Gastroesophageal sphincter (tissue), 4 donors: ENCODE data around the gene RAB11FIP5. TPM values are rescaled to one million over a fixed set of nuclear protein-coding genes. Genes with fewer than 3 reads are reported as not detected.

Source experiments
- ATAC-seq: fragments of 150-250 bp; one replicate; pipeline ENCODE4 v1.9.1; 2016; ENCODE audit warnings: mild to moderate bottlenecking, moderate library complexity
- H3K27ac ChIP-seq, 4 donors: fragments of 200-600 bp; sonication (generic) in 3 of 4; 1 replicate in 3 of 4; 2 replicates in 1 of 4; pipeline ENCODE4 v1.5.1; 2016 to 2019
- H3K27me3 ChIP-seq: fragments of 200-600 bp; sonication (generic); one replicate; pipeline ENCODE4 v1.5.1; 2019
- H3K36me3 ChIP-seq, 2 donors: fragments of 200-600 bp; sonication (generic); one replicate each; pipeline ENCODE4 v1.5.1; 2019; ENCODE audit warnings: control low read depth in 1 of 2
- H3K4me1 ChIP-seq, 3 donors: fragments of 200-600 bp; sonication (generic); 1 replicate in 2 of 3; 2 replicates in 1 of 3; pipeline ENCODE4 v1.5.1; 2016 to 2019; ENCODE audit warnings: control low read depth in 2 of 3
- H3K4me3 ChIP-seq, 2 donors: fragments of 200-600 bp; sonication (generic); one replicate each; pipeline ENCODE4 v1.5.1; 2019; ENCODE audit warnings: mild to moderate bottlenecking in 1 of 2, moderate library complexity in 1 of 2
- H3K9me3 ChIP-seq, 3 donors: fragments of 200-600 bp; sonication (generic); one replicate each; pipeline ENCODE4 v1.5.1; 2017 to 2019; ENCODE audit warnings: control low read depth in 2 of 3
- CTCF ChIP-seq, 4 experiments: fragments of 200-600 bp in 2 of 4; fragments of 450-650 bp in 2 of 4; sonication (generic) in 1 of 4; IDR thresholded peaks; one replicate each; pipeline ENCODE4 v1.5.1; 2017 to 2019; ENCODE audit warnings: antibody characterized with exemption in 4 of 4, mild to moderate bottlenecking in 2 of 4, moderate library complexity in 2 of 4
- EP300 ChIP-seq: sonication (generic); formaldehyde crosslinking; IDR thresholded peaks from one replicate; pipeline ENCODE4 v1.6.1; 2017; ENCODE audit warnings: antibody characterized with exemption, mild to moderate bottlenecking
- POLR2A ChIP-seq, 2 donors: fragments of 450-650 bp; IDR thresholded peaks; one replicate each; pipeline ENCODE4 v1.6.1; 2017; ENCODE audit warnings: antibody characterized with exemption in 2 of 2, mild to moderate bottlenecking in 2 of 2, moderate library complexity in 1 of 2
- POLR2AphosphoS5 ChIP-seq: sonication (generic); formaldehyde crosslinking; IDR thresholded peaks from one replicate; pipeline ENCODE4 v1.6.1; 2017; ENCODE audit warnings: antibody characterized with exemption
- WGBS, 2 donors: methylation state at CpG; one replicate each; pipeline ENCODE4 v1.1.5; 2018; ENCODE audit warnings: low coverage in 1 of 2; 5-methylcytosine and 5-hydroxymethylcytosine counted together
- total RNA-seq, 4 donors: library from RNA; depleted of rRNA; stranded (reverse); fragments of >200 nt; gene quantifications; one replicate each; pipeline ENCODE4 v1.1.0, GENCODE V29; 2016

Gene RAB11FIP5
- total RNA-seq, 4 donors from 2014 or later = 25.4 to 49.5 (median 29.4) TPM

- 42 to 83% methylated on average over 1 to 2 of the region's 2 CpGs for WGBS, 2 donors
- Histone ChIP-seq H3K4me3 (no peak overlapping the region), H3K27me3 (no peaks in the 10 kb centered on the region), H3K4me1 (no peaks in the 10 kb centered on the region), H3K27ac (no peak overlapping the region), H3K36me3 (no peaks in the 10 kb centered on the region), H3K9me3 (no peaks in the 10 kb centered on the region)
- TF ChIP-seq POLR2A (IDR thresholded peaks at IDR 0.05) = no peak
- no peak for TF ChIP-seq EP300
- no peak for TF ChIP-seq CTCF (IDR thresholded peaks at IDR 0.05)
- no peak for TF ChIP-seq POLR2AphosphoS5
- no peak for ATAC-seq
These were observed 22.5 kb upstream of the RAB11FIP5 start for GRCh38 chr2:73135236-73135635.

GRCh38 chr2:73134471-73134870, 21.7 kb upstream of the RAB11FIP5 start:
- H3K4me1 ChIP-seq = no peaks in the 10 kb centered on the region
- TF ChIP-seq POLR2AphosphoS5 (no peak), EP300 (no peak), POLR2A (IDR thresholded peaks at IDR 0.05) (no peak), CTCF (IDR thresholded peaks at IDR 0.05) (no peak)
- no peak overlapping the region for H3K27ac ChIP-seq
- no peak overlapping the region for H3K4me3 ChIP-seq
- no peaks in the 10 kb centered on the region for H3K27me3 ChIP-seq
- no peak for ATAC-seq
- H3K9me3 ChIP-seq = no peaks in the 10 kb centered on the region
- 54 to 78% methylated on average over 4 of the region's 4 CpGs for WGBS, 2 donors
- no peaks in the 10 kb centered on the region for H3K36me3 ChIP-seq

GRCh38 chr2:73133566-73134197, 20.9 kb upstream of the RAB11FIP5 start:
- TF ChIP-seq POLR2AphosphoS5 = no peak
- TF ChIP-seq POLR2A (IDR thresholded peaks at IDR 0.05) = no peak
- TF ChIP-seq CTCF (IDR thresholded peaks at IDR 0.05) = no peak
- TF ChIP-seq EP300 = no peak
- no peaks in the 10 kb centered on the region for H3K36me3 ChIP-seq
- H3K4me3 ChIP-seq = no peak overlapping the region
- WGBS, 2 donors = 66 to 70% methylated on average over 3 of the region's 4 CpGs
- no peaks in the 10 kb centered on the region for H3K9me3 ChIP-seq
- no peaks in the 10 kb centered on the region for H3K4me1 ChIP-seq
- H3K27ac ChIP-seq = no peak overlapping the region
- peaks cover 6% of the 10 kb centered on the region for H3K27me3 ChIP-seq
- no peak for ATAC-seq

- H3K27ac ChIP-seq = no peak overlapping the region
- H3K27me3 ChIP-seq = peaks cover 6% of the 10 kb centered on the region
- no peaks in the 10 kb centered on the region for H3K36me3 ChIP-seq
- no peak for TF ChIP-seq CTCF (IDR thresholded peaks at IDR 0.05)
- no peak for TF ChIP-seq POLR2AphosphoS5
- no peak for TF ChIP-seq EP300
- no peak for TF ChIP-seq POLR2A (IDR thresholded peaks at IDR 0.05)
- H3K4me1 ChIP-seq = no peaks in the 10 kb centered on the region
- no peak overlapping the region for H3K4me3 ChIP-seq
- no peaks in the 10 kb centered on the region for H3K9me3 ChIP-seq
- WGBS, 2 donors = 84 to 98% methylated on average over 2 of the region's 3 CpGs
- ATAC-seq = no peak
These were observed 19.1 kb upstream of the RAB11FIP5 start for GRCh38 chr2:73131807-73132206.

GRCh38 chr2:73130790-73131189, 18.0 kb upstream of the RAB11FIP5 start:
- H3K4me1 ChIP-seq = no peaks in the 10 kb centered on the region
- no peak for ATAC-seq
- no peaks in the 10 kb centered on the region for H3K36me3 ChIP-seq
- WGBS, 2 donors = 57 to 93% methylated on average over 1 to 5 of the region's 5 CpGs
- no peaks in the 10 kb centered on the region for H3K9me3 ChIP-seq
- H3K27ac ChIP-seq = no peak overlapping the region
- no peak for TF ChIP-seq EP300
- H3K4me3 ChIP-seq = no peak overlapping the region
- peaks cover 6% of the 10 kb centered on the region for H3K27me3 ChIP-seq
